Heart right ventricle (tissue), 16 donors: ENCODE data around the gene ZCCHC14. TPM values are rescaled to one million over a fixed set of nuclear protein-coding genes. Genes with fewer than 3 reads are reported as not detected.

Experiments
- ATAC-seq, 8 donors: fragments of 200-7000 bp; cut with Tn5 transposase; one replicate each; pipeline ENCODE4 v1.9.1; 2020; ENCODE audit warnings: mild to moderate bottlenecking in 8 of 8, moderate library complexity in 8 of 8, moderate number of reproducible peaks in 1 of 8
- DNase-seq, 2 donors: peaks; one replicate each; pipeline ENCODE4 v3.0.0-alpha.2; 2020
- H3K27ac ChIP-seq, 10 donors: fragments of 200-600 bp; sonication (generic) in 2 of 10; one replicate each; pipeline versions ENCODE4 v1.5.0 to v1.8.0; 2020 to 2022; ENCODE audit warnings: mild to moderate bottlenecking in 3 of 10
- H3K27me3 ChIP-seq, 7 donors: fragments of 200-600 bp; one replicate each; pipeline ENCODE4 v1.8.0; 2021 to 2022; ENCODE audit warnings: mild to moderate bottlenecking in 2 of 7
- H3K36me3 ChIP-seq, 9 donors: fragments of 200-600 bp; sonication (generic) in 1 of 9; one replicate each; pipeline versions ENCODE4 v1.5.0 to v1.8.0; 2020 to 2022; ENCODE audit warnings: mild to moderate bottlenecking in 2 of 9
- H3K4me1 ChIP-seq, 9 donors: fragments of 200-600 bp; sonication (generic) in 1 of 9; one replicate each; pipeline versions ENCODE4 v1.5.0 to v1.8.0; 2020 to 2022; ENCODE audit warnings: mild to moderate bottlenecking in 4 of 9
- H3K4me3 ChIP-seq, 10 donors: fragments of 200-600 bp; sonication (generic) in 2 of 10; one replicate each; pipeline versions ENCODE4 v1.5.0 to v1.8.0; 2020 to 2022; ENCODE audit warnings: mild to moderate bottlenecking in 7 of 10, moderate library complexity in 2 of 10
- H3K9me3 ChIP-seq, 11 donors: fragments of 200-600 bp in 10 of 11; sonication (generic) in 2 of 11; one replicate each; pipeline versions ENCODE4 v1.5.0 to v1.8.0; 2013 to 2022; ENCODE audit warnings: mild to moderate bottlenecking in 2 of 11, control low read depth in 1 of 11, moderate library complexity in 1 of 11
- WGBS, 2 donors: extraction: QIAGEN DNeasy Blood & Tissue Kit; methylation state at CpG; one replicate each; pipeline ENCODE4 v1.1.7; 2013; ENCODE audit warnings: inconsistent platforms in 1 of 2; 5-methylcytosine and 5-hydroxymethylcytosine counted together
- intact Hi-C, 10 donors: fragments of 100-400 bp; cut with DNase I; formaldehyde crosslinking; loops; one replicate each; pipeline versions ENCODE4 v1.11.1 to v1.14.2; 2022
- polyA plus RNA-seq, 2 donors: library from polyadenylated mRNA; stranded (reverse); fragments of 200-250 nt; gene quantifications; one replicate each; pipeline ENCODE4 v1.2.3, GENCODE V29; 2013
- total RNA-seq, 10 donors: library from RNA; stranded (reverse); fragmentation: NEBNext Ultra II Directional in 3 of 10; extraction: Animal tissue kit (Norgen Biotek cat#: 25700) in 3 of 10; gene quantifications; one replicate each; pipeline versions ENCODE4 v1.2.1 to v1.2.4, GENCODE V29; 2021 to 2023
- TF ChIP-seq, protein P1 (sequence below), 9 donors: fragments of 200-600 bp; sonication (generic) in 2 of 9; IDR thresholded peaks; one replicate each; pipeline versions ENCODE4 v1.5.0 to v1.8.0; 2021 to 2022; ENCODE audit warnings: antibody characterized with exemption in 9 of 9, mild to moderate bottlenecking in 5 of 9, moderate library complexity in 1 of 9
- donor health status: Arrhythmogenic right ventricular cardiomyopathy.
- donor health status: ischemic (EF 13 %, LVEDD 7.1; RV severe dilation, severe dysfunction).
- donor health status: healthy with polysubstance abuse.
- donor health status: DM: no; HTN: yes; CAD: no.
- donor health status: DM: no; HTN: no; CAD: no.
- donor health status: ischemic (EF 25% LVEDD 6.9; RV normal size, moderate dysfunction).
- donor health status: ischemic (EF 25% LVEDD 5.7; RV mildly dilated, moderate dysfunction).
- donor health status: healthy.
- donor health status: DM: yes; HTN: yes; CAD: no.
- donor health status: Ischemic cardiomyopathy.
- donor health status: ischemic (EF 35%, LVEDD 5.7; RV mildly dilated, moderate dysfunction).
- donor health status: nonischemic (EF 11% LVEDD 7.7; RV severe dilation, severe dysfunction).
- donor health status: DM: yes; HTN: yes; CAD: no.
- donor health status: PGD.
- donor health status: ischemic (EF 29% LVEDD 5.4; RV normal size, mild dysfunction).
- donor health status: nonischemic (EF 23%, LVEDD 6.1; RV moderate dilation, normal function).

The ZCCHC14 gene
- total and polyA plus RNA-seq, 12 donors, result 4.5 to 19.3 (median 15.7) TPM

DNA sequence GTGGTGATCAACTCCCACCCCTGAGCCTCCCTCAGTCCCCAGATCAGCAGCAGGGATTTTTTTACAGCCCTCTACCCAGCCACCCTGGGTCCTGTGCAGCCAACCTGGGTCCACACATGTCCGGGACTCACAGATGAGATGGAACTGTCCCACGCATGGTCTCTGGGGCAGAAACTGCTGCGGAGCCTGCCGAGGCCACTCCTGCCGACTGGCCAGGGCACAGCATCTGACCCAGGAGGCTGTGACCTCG, 48.0 kb upstream of the ZCCHC14 start:
- WGBS, 2 donors, result 50 to 60% methylated on average over 6 of the region's 6 CpGs
- intact Hi-C loops, result loop anchor here in 4 of 10 donors (2.0 to 10.0 kb wide), 3 partner anchors 126 to 224 kb away; partner anchors contain the start of genes C16orf95 (in 1 of the 4) and MAP1LC3B (in 1 of the 4)
- Histone ChIP-seq H3K27ac (peak overlapping the region in 8 of 10 donors; percentile 41 to 77 (median 66)), H3K4me1 (peaks cover 0 to 34% (median 16%) of the 10 kb centered on the region in 9 donors), H3K27me3 (peaks cover 0 to 36% (median 17%) of the 10 kb centered on the region in 7 donors), H3K4me3 (peak overlapping the region in 7 of 10 donors; percentile 11 to 43 (median 31)), H3K36me3 (no peaks in the 10 kb centered on the region), H3K9me3 (peaks cover 0 to 4% (median 0%) of the 10 kb centered on the region in 11 donors)
- ATAC-seq (peak in 6 of 8 donors; percentile 9 to 57 (median 30)), DNase-seq (no peak)
- TF ChIP-seq, protein P1, sequence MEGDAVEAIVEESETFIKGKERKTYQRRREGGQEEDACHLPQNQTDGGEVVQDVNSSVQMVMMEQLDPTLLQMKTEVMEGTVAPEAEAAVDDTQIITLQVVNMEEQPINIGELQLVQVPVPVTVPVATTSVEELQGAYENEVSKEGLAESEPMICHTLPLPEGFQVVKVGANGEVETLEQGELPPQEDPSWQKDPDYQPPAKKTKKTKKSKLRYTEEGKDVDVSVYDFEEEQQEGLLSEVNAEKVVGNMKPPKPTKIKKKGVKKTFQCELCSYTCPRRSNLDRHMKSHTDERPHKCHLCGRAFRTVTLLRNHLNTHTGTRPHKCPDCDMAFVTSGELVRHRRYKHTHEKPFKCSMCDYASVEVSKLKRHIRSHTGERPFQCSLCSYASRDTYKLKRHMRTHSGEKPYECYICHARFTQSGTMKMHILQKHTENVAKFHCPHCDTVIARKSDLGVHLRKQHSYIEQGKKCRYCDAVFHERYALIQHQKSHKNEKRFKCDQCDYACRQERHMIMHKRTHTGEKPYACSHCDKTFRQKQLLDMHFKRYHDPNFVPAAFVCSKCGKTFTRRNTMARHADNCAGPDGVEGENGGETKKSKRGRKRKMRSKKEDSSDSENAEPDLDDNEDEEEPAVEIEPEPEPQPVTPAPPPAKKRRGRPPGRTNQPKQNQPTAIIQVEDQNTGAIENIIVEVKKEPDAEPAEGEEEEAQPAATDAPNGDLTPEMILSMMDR (IDR thresholded peaks at IDR 0.05), result no peak

GRCh38 chr16:87540072-87540896, 47.5 kb upstream of the ZCCHC14 start:
- H3K4me1 ChIP-seq, result peaks cover 0 to 34% (median 16%) of the 10 kb centered on the region in 9 donors
- H3K4me3 ChIP-seq, result peak overlapping the region in 3 of 10 donors; percentile 20 to 37 (median 27)
- no peak for DNase-seq
- peaks cover 0 to 36% (median 17%) of the 10 kb centered on the region in 7 donors for H3K27me3 ChIP-seq
- peak overlapping the region in 7 of 10 donors; percentile 54 to 77 (median 67) for H3K27ac ChIP-seq
- no peaks in the 10 kb centered on the region for H3K9me3 ChIP-seq
- no peaks in the 10 kb centered on the region for H3K36me3 ChIP-seq
- 48 to 53% methylated on average over 20 of the region's 20 CpGs for WGBS, 2 donors
- intact Hi-C loops, result loop anchor here in 4 of 10 donors (2.0 to 10.0 kb wide), 3 partner anchors 125 to 223 kb away; partner anchors contain the start of genes C16orf95 (in 1 of the 4) and MAP1LC3B (in 1 of the 4)
- peak in 7 of 8 donors; percentile 10 to 62 (median 28) for ATAC-seq
- TF ChIP-seq, protein P1 (IDR thresholded peaks at IDR 0.05), result no peak

DNA sequence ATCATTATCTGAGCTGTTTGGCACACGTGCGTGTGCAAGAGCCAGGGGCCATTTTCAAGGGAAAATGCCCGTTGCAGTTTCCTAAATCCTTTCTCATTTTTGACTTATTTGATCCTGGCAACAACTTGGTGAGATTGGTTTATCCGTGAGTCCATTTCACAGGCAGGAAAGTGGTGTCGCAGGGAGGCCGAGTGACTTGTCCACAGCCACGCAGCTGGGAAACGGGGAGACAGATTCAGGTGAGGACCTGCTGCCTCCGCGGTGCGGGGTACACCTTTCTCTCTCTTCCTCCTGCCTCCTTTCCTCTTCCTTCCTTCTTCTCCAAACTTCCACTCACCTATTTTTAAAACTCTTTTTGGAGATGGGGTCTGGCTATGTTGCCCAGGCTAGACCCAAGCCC, 46.3 kb upstream of the ZCCHC14 start:
- ATAC-seq (no peak), DNase-seq (no peak)
- no peaks in the 10 kb centered on the region for H3K9me3 ChIP-seq
- H3K4me3 ChIP-seq, result no peak overlapping the region
- peaks cover 0 to 36% (median 17%) of the 10 kb centered on the region in 7 donors for H3K27me3 ChIP-seq
- TF ChIP-seq, protein P1 (IDR thresholded peaks at IDR 0.05), result no peak
- peak overlapping the region in 1 of 10 donors; percentile 7 for H3K27ac ChIP-seq
- intact Hi-C loops, result no loop called here
- no peaks in the 10 kb centered on the region for H3K36me3 ChIP-seq
- 85 to 92% methylated on average over 11 of the region's 11 CpGs for whole genome bisulfite sequencing, 2 donors
- peaks cover 0 to 34% (median 16%) of the 10 kb centered on the region in 9 donors for H3K4me1 ChIP-seq

GRCh38 chr16:87538594-87538993, 45.8 kb upstream of the ZCCHC14 start:
- H3K4me3 ChIP-seq, result no peak overlapping the region
- peaks cover 0 to 33% (median 17%) of the 10 kb centered on the region in 7 donors for H3K27me3 ChIP-seq
- WGBS, 2 donors, result 83 to 85% methylated on average over 11 of the region's 11 CpGs
- peak overlapping the region in 1 of 10 donors; percentile 7 for H3K27ac ChIP-seq
- DNase-seq, result no peak
- intact Hi-C loops, result no loop called here
- H3K4me1 ChIP-seq, result peaks cover 0 to 30% (median 13%) of the 10 kb centered on the region in 9 donors
- peaks cover 0 to 3% (median under 1%) of the 10 kb centered on the region in 11 donors for H3K9me3 ChIP-seq
- TF ChIP-seq, protein P1 (IDR thresholded peaks at IDR 0.05), result no peak
- no peak for ATAC-seq
- no peaks in the 10 kb centered on the region for H3K36me3 ChIP-seq
